GM13977 (cell line): ENCODE data around the gene GPR42.
A peak's percentile ranks its signal among the peaks of the same experiment; 100 is the strongest.
"Not testable (repeated sequence)": the region's sequence is repeated elsewhere in the genome, so short reads cannot be mapped to it uniquely, and the experiment has no call there.

Experiments
- DNase-seq: peaks from one replicate; pipeline ENCODE4 v3.0.0; 2012; ENCODE audit warnings: low spot score
- in situ Hi-C: fragments of 300-500 bp; cut with MboI; formaldehyde crosslinking; loops from one replicate; pipeline ENCODE4 v1.12.0; 2022; ENCODE audit warnings: low sequenced_read_pairs, low pct_unique_long_range_greater_than_20kb, mixed read lengths, inconsistent platforms; ENCODE audit not compliant: unreplicated experiment
- TF ChIP-seq, protein P1 (sequence below): IDR thresholded peaks from 2 replicates; pipeline ENCODE4 v1.5.1; 2012; ENCODE audit warnings: mild to moderate bottlenecking, control low read depth; ENCODE audit not compliant: insufficient read depth; ENCODE audit errors: extremely low read depth, missing control alignments

The GPR42 gene

GRCh38 chr19:35399948-35400772 lies 29.3 kb downstream of the GPR42 start:
- in situ Hi-C loops, result no loop called here
- DNase-seq, result no peak
- TF ChIP-seq, protein P1, sequence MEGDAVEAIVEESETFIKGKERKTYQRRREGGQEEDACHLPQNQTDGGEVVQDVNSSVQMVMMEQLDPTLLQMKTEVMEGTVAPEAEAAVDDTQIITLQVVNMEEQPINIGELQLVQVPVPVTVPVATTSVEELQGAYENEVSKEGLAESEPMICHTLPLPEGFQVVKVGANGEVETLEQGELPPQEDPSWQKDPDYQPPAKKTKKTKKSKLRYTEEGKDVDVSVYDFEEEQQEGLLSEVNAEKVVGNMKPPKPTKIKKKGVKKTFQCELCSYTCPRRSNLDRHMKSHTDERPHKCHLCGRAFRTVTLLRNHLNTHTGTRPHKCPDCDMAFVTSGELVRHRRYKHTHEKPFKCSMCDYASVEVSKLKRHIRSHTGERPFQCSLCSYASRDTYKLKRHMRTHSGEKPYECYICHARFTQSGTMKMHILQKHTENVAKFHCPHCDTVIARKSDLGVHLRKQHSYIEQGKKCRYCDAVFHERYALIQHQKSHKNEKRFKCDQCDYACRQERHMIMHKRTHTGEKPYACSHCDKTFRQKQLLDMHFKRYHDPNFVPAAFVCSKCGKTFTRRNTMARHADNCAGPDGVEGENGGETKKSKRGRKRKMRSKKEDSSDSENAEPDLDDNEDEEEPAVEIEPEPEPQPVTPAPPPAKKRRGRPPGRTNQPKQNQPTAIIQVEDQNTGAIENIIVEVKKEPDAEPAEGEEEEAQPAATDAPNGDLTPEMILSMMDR, result no peak

GRCh38 chr19:35400773-35401100 lies 29.9 kb downstream of the GPR42 start:
- DNase-seq, result no peak
- in situ Hi-C loops, result no loop called here
- TF ChIP-seq, protein P1, result no peak

- in situ Hi-C loops, result not testable (repeated sequence)
- peak; percentile 51 for DNase-seq
Observed at GRCh38 chr19:35401416-35401815, 30.5 kb downstream of the GPR42 start.

DNA sequence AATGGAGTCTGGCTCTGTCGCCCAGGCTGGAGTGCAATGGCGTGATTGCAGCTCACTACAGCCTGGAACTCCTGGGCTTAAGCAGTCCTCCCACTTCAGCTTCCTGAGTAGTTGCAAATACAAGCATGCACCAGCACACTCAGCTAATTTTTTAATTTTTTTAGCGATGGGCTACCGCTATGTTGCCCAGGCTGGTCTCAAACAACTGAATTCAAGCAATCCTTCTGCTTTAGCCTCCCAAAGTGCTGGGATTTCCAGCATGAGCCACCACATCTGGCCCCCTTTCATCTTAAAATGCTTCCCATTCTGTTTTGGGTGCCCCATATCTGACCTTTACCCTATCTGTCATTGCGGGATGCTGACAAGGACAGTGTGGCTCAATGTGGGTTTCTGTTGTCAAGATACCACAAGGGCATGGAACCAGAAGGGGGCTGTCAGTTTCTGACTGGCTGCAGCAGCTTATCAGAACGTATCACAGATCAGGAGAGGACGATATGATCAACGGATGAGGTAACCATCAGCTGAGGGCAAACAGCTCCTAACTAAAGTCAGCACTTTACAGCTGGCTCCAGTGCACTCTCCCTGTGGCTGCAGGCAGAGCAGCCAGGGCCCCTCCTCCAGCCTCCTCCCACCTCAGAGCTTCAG lies 32.4 kb downstream of the GPR42 start:
- in situ Hi-C loops, result no loop called here
- DNase-seq, result no peak
- TF ChIP-seq, protein P1, result no peak

DNA sequence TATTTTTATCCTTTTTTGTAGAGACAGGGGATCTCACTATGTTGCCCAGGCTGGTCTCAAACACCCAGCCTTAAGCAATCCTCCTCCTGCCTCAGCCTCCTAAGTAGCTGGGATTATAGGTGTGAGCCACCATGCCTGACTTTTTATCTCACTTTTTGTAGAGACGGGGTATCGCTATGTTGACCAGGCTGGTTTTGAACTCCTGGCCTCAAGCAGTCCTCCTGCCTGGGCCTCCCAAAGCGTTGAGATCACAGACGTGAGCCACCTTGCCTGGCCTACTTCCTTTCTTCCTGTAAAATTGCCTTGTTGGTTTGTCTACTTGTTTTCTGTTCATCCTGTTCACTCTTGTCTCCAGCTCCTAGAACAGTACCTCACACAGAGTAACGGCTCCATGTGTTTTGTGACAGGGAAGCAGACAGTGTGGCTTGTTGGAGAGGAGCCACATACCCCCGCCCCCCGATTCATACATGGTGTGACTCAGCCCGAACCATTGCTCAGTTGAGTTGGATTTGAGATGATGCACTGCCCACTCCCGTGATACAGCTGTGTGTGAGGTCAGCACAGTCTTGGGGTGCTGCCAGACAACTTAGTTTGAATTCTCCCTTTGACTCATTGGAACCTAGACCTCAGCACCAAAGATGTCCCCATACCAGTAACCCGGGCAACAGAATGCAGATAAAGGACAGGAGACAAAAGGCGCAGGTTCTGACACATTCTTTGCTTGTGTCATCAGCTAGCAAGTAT lies 34.2 kb downstream of the GPR42 start:
- in situ Hi-C loops, result no loop called here
- TF ChIP-seq, protein P1, result no peak
- DNase-seq, result peak; percentile 85

DNA sequence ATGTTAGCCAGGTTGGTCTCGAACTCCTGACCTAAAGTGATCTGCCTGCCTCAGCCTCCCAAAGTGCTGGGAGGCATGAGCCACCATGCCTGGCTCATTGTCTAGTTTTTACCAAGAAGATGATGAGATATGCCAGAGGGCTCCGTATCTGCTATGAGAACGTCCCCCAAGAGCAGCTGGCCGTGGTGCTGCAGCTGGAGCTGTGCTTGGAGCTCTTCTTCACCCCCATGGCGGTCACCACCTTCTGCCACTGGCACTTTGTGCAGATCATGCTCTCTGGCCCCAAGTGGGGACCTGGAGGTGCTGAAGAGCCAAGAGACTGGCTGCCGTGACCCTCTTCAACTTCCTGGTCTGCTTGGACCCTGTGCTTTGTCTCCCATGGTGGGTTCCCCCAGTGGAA lies 36.8 kb downstream of the GPR42 start:
- in situ Hi-C loops, result no loop called here
- TF ChIP-seq, protein P1, result no peak
- DNase-seq, result no peak
